ENCODE data around the gene NYNRIN.

DNA sequence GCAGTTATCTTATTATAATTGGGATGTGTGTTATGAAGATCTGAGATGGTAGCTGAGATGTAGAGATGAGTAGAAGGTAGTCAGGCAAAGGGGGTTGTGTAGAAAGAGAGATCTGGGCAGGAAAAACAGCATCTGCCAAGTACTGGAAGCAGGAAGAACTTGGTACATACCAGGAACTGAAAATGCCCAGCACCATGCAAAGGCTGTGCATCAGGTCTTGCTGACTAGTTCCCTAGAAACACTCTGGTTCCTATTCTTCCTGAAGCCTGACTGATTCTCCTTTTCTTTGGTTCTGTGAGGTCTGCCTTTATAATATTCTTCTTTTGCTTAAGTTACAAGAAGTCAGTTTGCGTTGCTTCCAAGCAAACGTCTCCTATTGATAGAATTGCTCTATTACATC is 37.5 kb upstream of the NYNRIN start:
- TF ChIP-seq, protein P1, sequence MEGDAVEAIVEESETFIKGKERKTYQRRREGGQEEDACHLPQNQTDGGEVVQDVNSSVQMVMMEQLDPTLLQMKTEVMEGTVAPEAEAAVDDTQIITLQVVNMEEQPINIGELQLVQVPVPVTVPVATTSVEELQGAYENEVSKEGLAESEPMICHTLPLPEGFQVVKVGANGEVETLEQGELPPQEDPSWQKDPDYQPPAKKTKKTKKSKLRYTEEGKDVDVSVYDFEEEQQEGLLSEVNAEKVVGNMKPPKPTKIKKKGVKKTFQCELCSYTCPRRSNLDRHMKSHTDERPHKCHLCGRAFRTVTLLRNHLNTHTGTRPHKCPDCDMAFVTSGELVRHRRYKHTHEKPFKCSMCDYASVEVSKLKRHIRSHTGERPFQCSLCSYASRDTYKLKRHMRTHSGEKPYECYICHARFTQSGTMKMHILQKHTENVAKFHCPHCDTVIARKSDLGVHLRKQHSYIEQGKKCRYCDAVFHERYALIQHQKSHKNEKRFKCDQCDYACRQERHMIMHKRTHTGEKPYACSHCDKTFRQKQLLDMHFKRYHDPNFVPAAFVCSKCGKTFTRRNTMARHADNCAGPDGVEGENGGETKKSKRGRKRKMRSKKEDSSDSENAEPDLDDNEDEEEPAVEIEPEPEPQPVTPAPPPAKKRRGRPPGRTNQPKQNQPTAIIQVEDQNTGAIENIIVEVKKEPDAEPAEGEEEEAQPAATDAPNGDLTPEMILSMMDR (conservative IDR thresholded peaks at IDR 0.05 in 1 of 2, IDR thresholded peaks at IDR 0.05 in 1 of 2; ENCODE audit: extremely low read depth in 1 of 2, insufficient read depth in 1 of 2, low read depth in 1 of 2, low read length in 2 of 2), result no peak
- no peak for TF ChIP-seq EZH2 (IDR thresholded peaks at IDR 0.05; ENCODE audit: borderline replicate concordance, low read length)
